ENCODE results near the gene LINGO4. TPM values are rescaled to one million over a fixed set of nuclear protein-coding genes. Genes with fewer than 3 reads are reported as not detected.
A peak's percentile ranks its signal among the peaks of the same experiment; 100 is the strongest.

Gene LINGO4
- total RNA-seq, 1 experiment from 2014 or later: not detected

DNA sequence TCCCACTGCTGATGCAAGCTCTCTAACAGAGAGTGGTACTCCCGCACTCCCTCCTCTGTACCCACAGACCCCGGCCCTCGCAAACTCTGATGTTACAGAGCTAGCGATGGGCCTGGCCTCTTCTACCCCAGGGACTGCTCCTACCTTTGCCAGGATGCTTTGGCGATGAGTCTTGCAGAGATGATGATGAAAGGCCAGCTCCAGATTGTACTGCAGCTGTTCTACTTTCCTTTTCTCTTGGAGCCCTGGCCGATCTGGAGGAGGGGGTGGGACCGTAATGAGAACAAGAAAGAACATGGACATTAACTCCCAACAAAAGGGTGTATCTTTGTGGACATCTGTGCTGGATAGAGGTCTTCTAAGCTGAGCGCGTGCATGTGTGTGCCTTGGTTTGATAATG, 6.0 kb upstream of the LINGO4 start:
- no peak for DNase-seq
- H3K27ac Mint-ChIP-seq (ENCODE audit: unreplicated experiment): no peak overlapping the region
- ChIA-PET POLR2A (no interaction called here), CTCF (interaction anchor here (0.6 to 1.0 kb wide), 3 partner anchors 25 to 116 kb away, joined by 3 read pairs; no protein-coding TSS in a partner anchor)
- H3K9me3 Mint-ChIP-seq (ENCODE audit: unreplicated experiment): no peaks in the 10 kb centered on the region
- Histone ChIP-seq H3K4me3 (ENCODE audit: low read depth, low read length) (no peak overlapping the region), H3K4me1 (no peaks in the 10 kb centered on the region), H3K27me3 (replicated peaks; ENCODE audit: control insufficient read depth, insufficient read depth, low read length) (no peaks in the 10 kb centered on the region; the same call in 1 of the 2 replicates), H3K9me3 (no peaks in the 10 kb centered on the region), H3K36me3 (ENCODE audit: control insufficient read depth, insufficient read depth, low read length) (no peaks in the 10 kb centered on the region)
- H3K36me3 Mint-ChIP-seq (ENCODE audit: insufficient read depth, unreplicated experiment): no peaks in the 10 kb centered on the region
- intact Hi-C loops (cut with micrococcal nuclease; ENCODE audit: unreplicated experiment): no loop called here
- H3K27me3 Mint-ChIP-seq (ENCODE audit: insufficient read depth, unreplicated experiment): peaks cover 10% of the 10 kb centered on the region
- peaks cover 10% of the 10 kb centered on the region for H3K4me1 Mint-ChIP-seq (ENCODE audit: low read depth, unreplicated experiment)
- no peak overlapping the region for H3K4me3 Mint-ChIP-seq (ENCODE audit: unreplicated experiment)
- BruUV-seq (replicated peaks): no TSS peak
- TF ChIP-seq, protein P1, sequence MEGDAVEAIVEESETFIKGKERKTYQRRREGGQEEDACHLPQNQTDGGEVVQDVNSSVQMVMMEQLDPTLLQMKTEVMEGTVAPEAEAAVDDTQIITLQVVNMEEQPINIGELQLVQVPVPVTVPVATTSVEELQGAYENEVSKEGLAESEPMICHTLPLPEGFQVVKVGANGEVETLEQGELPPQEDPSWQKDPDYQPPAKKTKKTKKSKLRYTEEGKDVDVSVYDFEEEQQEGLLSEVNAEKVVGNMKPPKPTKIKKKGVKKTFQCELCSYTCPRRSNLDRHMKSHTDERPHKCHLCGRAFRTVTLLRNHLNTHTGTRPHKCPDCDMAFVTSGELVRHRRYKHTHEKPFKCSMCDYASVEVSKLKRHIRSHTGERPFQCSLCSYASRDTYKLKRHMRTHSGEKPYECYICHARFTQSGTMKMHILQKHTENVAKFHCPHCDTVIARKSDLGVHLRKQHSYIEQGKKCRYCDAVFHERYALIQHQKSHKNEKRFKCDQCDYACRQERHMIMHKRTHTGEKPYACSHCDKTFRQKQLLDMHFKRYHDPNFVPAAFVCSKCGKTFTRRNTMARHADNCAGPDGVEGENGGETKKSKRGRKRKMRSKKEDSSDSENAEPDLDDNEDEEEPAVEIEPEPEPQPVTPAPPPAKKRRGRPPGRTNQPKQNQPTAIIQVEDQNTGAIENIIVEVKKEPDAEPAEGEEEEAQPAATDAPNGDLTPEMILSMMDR (IDR thresholded peaks at IDR 0.05; ENCODE audit: insufficient read depth in 1 of 2, low read depth in 1 of 2, low read length in 1 of 2, severe bottlenecking in 1 of 2, unreplicated experiment in 1 of 2): no peak

DNA sequence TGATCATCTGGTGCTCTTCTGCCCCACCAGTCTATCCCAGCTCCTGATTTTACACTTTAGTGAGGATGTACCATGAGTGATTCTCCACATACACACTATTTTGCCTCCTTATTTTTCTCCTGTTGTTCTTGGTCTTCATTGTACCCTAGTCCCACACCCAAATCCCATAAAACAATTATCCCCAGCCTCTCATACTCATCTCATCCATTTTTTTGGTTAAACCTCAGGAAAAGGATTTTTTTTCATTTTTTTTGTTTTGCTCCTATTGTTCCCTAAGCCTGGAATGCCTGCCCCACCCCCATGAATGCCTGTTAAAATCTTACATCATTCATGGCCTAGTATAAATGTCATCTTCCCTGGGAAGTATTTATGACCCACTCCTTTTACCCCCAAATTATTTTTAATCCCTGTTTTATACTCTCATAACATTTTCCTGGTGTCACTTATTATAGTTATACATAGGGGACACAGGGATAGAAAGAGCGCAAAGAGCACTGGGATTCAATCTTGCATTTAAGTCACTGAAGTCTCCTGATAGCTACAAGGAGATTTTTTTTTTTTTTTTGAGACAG, 4.9 kb upstream of the LINGO4 start:
- no peak overlapping the region for H3K4me3 ChIP-seq (ENCODE audit: low read depth, low read length)
- Mint-ChIP-seq H3K4me1 (ENCODE audit: low read depth, unreplicated experiment) (peaks cover 10% of the 10 kb centered on the region), H3K27ac (ENCODE audit: unreplicated experiment) (peak overlapping the region; percentile 8), H3K27me3 (ENCODE audit: insufficient read depth, unreplicated experiment) (peaks cover 12% of the 10 kb centered on the region), H3K9me3 (ENCODE audit: unreplicated experiment) (no peaks in the 10 kb centered on the region), H3K4me3 (ENCODE audit: unreplicated experiment) (no peak overlapping the region), H3K36me3 (ENCODE audit: insufficient read depth, unreplicated experiment) (no peaks in the 10 kb centered on the region)
- H3K9me3 ChIP-seq: no peaks in the 10 kb centered on the region
- no peaks in the 10 kb centered on the region for H3K4me1 ChIP-seq
- TF ChIP-seq, protein P1 (IDR thresholded peaks at IDR 0.05; ENCODE audit: insufficient read depth in 1 of 2, low read depth in 1 of 2, low read length in 1 of 2, severe bottlenecking in 1 of 2, unreplicated experiment in 1 of 2): no peak
- no TSS peak for BruUV-seq (replicated peaks)
- H3K27me3 ChIP-seq (replicated peaks; ENCODE audit: control insufficient read depth, insufficient read depth, low read length): no peaks in the 10 kb centered on the region; the same call in none of the 2 replicates
- ChIA-PET CTCF (no interaction called here), POLR2A (no interaction called here)
- H3K36me3 ChIP-seq (ENCODE audit: control insufficient read depth, insufficient read depth, low read length): no peaks in the 10 kb centered on the region
- peak in 1 of 2 experiments; percentile 13 for DNase-seq
- intact Hi-C loops (cut with micrococcal nuclease; ENCODE audit: unreplicated experiment): no loop called here

DNA sequence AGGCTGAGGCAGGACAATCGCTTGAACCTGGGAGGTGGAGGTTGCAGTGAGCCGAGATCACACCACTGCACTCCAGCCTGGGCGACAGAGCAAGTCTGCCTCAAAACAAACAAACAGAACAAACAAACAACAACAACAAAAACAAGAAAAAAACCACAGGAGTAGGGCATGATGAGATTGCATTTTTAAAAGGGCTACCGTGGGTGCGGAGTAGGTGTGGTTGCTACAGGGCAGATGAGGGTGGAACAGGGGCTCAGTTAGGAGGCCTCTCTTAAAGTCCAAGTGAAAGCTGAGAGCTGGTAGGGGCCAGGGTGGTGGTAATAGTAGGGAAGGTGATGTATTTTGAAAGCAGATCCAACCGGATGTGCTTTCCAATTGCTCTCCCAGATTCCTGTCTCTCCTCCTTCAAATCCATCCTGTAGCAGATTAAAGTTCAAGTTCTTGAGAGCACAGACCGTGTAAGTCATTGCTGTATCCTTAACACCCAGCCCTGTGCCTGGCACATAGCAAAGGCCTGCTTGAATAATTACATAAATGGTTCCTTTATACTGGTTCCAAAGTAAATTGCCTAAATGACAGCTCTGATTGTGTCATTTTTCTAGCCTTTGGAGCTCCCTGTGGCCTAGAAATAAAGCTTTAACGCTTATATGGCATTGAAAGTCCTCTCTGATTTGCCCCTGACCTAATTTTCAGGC, 4.2 kb upstream of the LINGO4 start:
- Histone ChIP-seq H3K27me3 (replicated peaks; ENCODE audit: control insufficient read depth, insufficient read depth, low read length) (no peaks in the 10 kb centered on the region; the same call in none of the 2 replicates), H3K4me1 (no peaks in the 10 kb centered on the region), H3K9me3 (no peaks in the 10 kb centered on the region), H3K4me3 (ENCODE audit: low read depth, low read length) (no peak overlapping the region), H3K36me3 (ENCODE audit: control insufficient read depth, insufficient read depth, low read length) (no peaks in the 10 kb centered on the region)
- intact Hi-C loops (cut with micrococcal nuclease; ENCODE audit: unreplicated experiment): no loop called here
- TF ChIP-seq, protein P1 (IDR thresholded peaks at IDR 0.05; ENCODE audit: insufficient read depth in 1 of 2, low read depth in 1 of 2, low read length in 1 of 2, severe bottlenecking in 1 of 2, unreplicated experiment in 1 of 2): no peak
- Mint-ChIP-seq H3K27me3 (ENCODE audit: insufficient read depth, unreplicated experiment) (peaks cover 12% of the 10 kb centered on the region), H3K27ac (ENCODE audit: unreplicated experiment) (peak overlapping the region; percentile 8), H3K4me3 (ENCODE audit: unreplicated experiment) (no peak overlapping the region), H3K4me1 (ENCODE audit: low read depth, unreplicated experiment) (peaks cover 10% of the 10 kb centered on the region), H3K9me3 (ENCODE audit: unreplicated experiment) (no peaks in the 10 kb centered on the region), H3K36me3 (ENCODE audit: insufficient read depth, unreplicated experiment) (no peaks in the 10 kb centered on the region)
- ChIA-PET CTCF (no interaction called here), POLR2A (no interaction called here)
- no peak for DNase-seq
- BruUV-seq (replicated peaks): no TSS peak
